T-helper 2 cell treated with Interferon-gamma antibody and Interleukin-4, amounts not matched to agents 5 μg/mL and 100 μg/mL, for 36 hours (primary cell): Measurements from ENCODE around the gene NCAPG2.

Source experiments
- DNase-seq: peaks from one replicate; pipeline ENCODE4 v3.0.0; 2021; ENCODE audit warnings: low spot score
- H3K27ac Mint-ChIP-seq: one replicate; pipeline ENCODE4 v1.8.0; 2021; ENCODE audit warnings: mild to moderate bottlenecking, mixed read lengths
- H3K27me3 Mint-ChIP-seq: one replicate; pipeline ENCODE4 v1.8.0; 2021; ENCODE audit warnings: low read depth, mixed read lengths
- H3K36me3 Mint-ChIP-seq: one replicate; pipeline ENCODE4 v1.8.0; 2021; ENCODE audit warnings: low read depth, mixed read lengths
- H3K4me1 Mint-ChIP-seq: one replicate; pipeline ENCODE4 v1.8.0; 2021; ENCODE audit warnings: low read depth, mixed read lengths
- H3K4me3 Mint-ChIP-seq: one replicate; pipeline ENCODE4 v1.8.0; 2022; ENCODE audit warnings: mild to moderate bottlenecking, moderate library complexity, mixed read lengths
- H3K9me3 Mint-ChIP-seq: one replicate; pipeline ENCODE4 v1.8.0; 2021; ENCODE audit warnings: mixed read lengths

NCAPG2 gene

DNA sequence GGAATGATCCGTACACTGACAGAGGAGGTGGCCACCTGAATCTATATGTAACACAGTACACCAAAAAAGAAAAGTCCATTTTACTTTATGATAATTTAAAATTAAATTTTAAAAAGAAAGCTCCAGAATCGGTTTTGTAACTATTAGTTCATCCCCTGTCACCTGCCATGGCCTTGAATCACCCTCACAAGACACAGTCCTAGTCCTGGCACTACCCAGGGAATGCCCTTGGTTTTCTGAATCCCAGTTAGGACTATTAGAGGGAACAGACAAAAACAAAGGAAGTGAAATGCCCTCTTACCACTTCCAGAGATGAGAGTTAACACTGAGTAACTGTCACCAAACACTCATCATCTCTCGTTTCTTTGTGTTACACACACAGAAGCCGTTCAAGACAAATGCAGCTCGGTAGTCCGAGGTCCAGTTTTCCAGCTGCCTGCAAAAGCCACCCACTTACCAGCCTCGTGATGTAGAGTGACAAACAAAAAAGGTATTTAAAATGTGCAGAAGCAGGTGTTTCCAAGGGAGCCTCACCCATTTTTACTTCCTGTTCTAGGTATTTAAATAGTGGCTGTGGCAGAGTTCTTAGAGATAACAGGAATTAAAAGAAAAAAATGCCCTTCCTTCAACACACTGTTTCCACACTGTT is 123.0 kb downstream of the NCAPG2 start:
- no peaks in the 10 kb centered on the region for H3K4me1 Mint-ChIP-seq
- no peaks in the 10 kb centered on the region for H3K36me3 Mint-ChIP-seq
- no peak overlapping the region for H3K4me3 Mint-ChIP-seq
- peaks cover 12% of the 10 kb centered on the region for H3K27me3 Mint-ChIP-seq
- no peak overlapping the region for H3K27ac Mint-ChIP-seq
- no peak for DNase-seq
- H3K9me3 Mint-ChIP-seq = peaks cover 12% of the 10 kb centered on the region
